Dendritic cell treated with granulocyte-macrophage colony-stimulating factor and Interleukin-4, amounts not matched to agents 40 ng/mL and 50 ng/mL, for 4 days (primary cell): ENCODE measurements around the gene NPAS2.

Experiments
- H3K27ac Mint-ChIP-seq: one replicate; pipeline ENCODE4 v1.8.0; 2022; ENCODE audit warnings: mild to moderate bottlenecking, mixed read lengths
- H3K27me3 Mint-ChIP-seq: one replicate; pipeline ENCODE4 v1.8.0; 2022; ENCODE audit warnings: mild to moderate bottlenecking, mixed read lengths
- H3K36me3 Mint-ChIP-seq: one replicate; pipeline ENCODE4 v1.8.0; 2022; ENCODE audit warnings: low read depth, mixed read lengths
- H3K4me1 Mint-ChIP-seq: one replicate; pipeline ENCODE4 v1.8.0; 2022; ENCODE audit warnings: low read depth, mixed read lengths
- H3K4me3 Mint-ChIP-seq: one replicate; pipeline ENCODE4 v1.8.0; 2022; ENCODE audit warnings: mild to moderate bottlenecking, moderate library complexity, mixed read lengths
- H3K9me3 Mint-ChIP-seq: one replicate; pipeline ENCODE4 v1.8.0; 2022; ENCODE audit warnings: mixed read lengths
- intact Hi-C: fragments of 100-400 bp; cut with micrococcal nuclease; formaldehyde crosslinking; loops from one replicate; pipeline ENCODE4 v1.15.0; 2022

Gene NPAS2

DNA sequence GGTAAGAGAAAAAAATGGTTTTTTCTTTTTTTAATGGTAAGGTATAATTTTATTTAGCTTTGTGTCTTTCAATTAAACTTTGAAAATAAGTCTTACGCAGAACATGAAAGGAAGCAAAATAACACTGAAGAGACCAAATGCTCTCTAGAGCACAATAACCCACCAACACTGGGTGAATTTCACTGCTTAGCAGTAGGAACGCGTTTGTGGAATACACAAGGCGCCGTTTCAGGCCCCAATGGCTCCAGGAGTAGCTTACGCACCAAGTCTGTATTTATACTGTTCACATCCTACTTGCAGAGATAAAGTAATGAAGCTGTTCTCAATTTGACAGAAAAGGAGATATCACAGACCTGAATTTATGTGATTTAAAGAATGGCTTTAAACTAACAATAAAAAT, 205.6 kb downstream of the NPAS2 start:
- Mint-ChIP-seq H3K27ac (no peak overlapping the region), H3K9me3 (no peaks in the 10 kb centered on the region), H3K4me3 (no peak overlapping the region), H3K4me1 (no peaks in the 10 kb centered on the region), H3K36me3 (peaks cover 46% of the 10 kb centered on the region), H3K27me3 (no peaks in the 10 kb centered on the region)
- intact Hi-C loops = no loop called here

DNA sequence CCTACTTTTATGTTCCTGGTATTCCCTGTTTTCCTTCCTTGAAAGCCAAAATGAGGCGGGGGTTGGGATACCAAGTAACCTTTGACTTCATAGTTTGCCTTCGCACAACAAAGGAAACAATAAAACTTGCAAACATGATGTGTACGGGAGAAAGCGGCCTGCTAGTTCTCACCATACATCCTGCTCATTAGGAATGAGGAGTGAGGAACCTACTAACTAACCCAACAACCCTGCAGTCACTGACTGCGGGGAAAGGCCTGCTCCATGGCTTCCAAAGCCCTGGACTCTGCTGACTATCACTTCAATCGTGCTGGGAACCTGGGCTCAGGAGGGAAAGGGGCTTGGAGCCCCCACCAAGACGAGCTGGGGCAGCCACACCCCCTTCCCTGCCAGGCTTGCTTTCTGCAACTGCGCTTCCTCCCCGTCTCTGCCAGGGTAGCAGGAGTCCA, 206.3 kb downstream of the NPAS2 start:
- Mint-ChIP-seq H3K27ac (no peak overlapping the region), H3K9me3 (no peaks in the 10 kb centered on the region), H3K36me3 (peaks cover 39% of the 10 kb centered on the region), H3K4me1 (peaks cover 7% of the 10 kb centered on the region), H3K4me3 (no peak overlapping the region), H3K27me3 (no peaks in the 10 kb centered on the region)
- intact Hi-C loops = no loop called here

- intact Hi-C loops = no loop called here
- H3K36me3 Mint-ChIP-seq = peaks cover 33% of the 10 kb centered on the region
- no peak overlapping the region for H3K27ac Mint-ChIP-seq
These were observed 207.1 kb downstream of the NPAS2 start for GRCh38 chr2:101026923-101027469.

GRCh38 chr2:101027852-101028251, 207.9 kb downstream of the NPAS2 start:
- Mint-ChIP-seq H3K4me3 (no peak overlapping the region), H3K27me3 (no peaks in the 10 kb centered on the region), H3K9me3 (no peaks in the 10 kb centered on the region), H3K36me3 (peaks cover 30% of the 10 kb centered on the region), H3K4me1 (peaks cover 9% of the 10 kb centered on the region), H3K27ac (no peak overlapping the region)
- intact Hi-C loops = no loop called here

More at GRCh38 chr2:101026923-101027469, 207.1 kb downstream of the NPAS2 start:
- Mint-ChIP-seq H3K4me3 (no peak overlapping the region), H3K27me3 (no peaks in the 10 kb centered on the region), H3K4me1 (peaks cover 9% of the 10 kb centered on the region), H3K9me3 (no peaks in the 10 kb centered on the region)

- no peak overlapping the region for H3K27ac Mint-ChIP-seq
- no peaks in the 10 kb centered on the region for H3K9me3 Mint-ChIP-seq
- no peaks in the 10 kb centered on the region for H3K27me3 Mint-ChIP-seq
- no peak overlapping the region for H3K4me3 Mint-ChIP-seq
- intact Hi-C loops = no loop called here
- peaks cover 9% of the 10 kb centered on the region for H3K4me1 Mint-ChIP-seq
- peaks cover 47% of the 10 kb centered on the region for H3K36me3 Mint-ChIP-seq
These were observed 211.1 kb downstream of the NPAS2 start for GRCh38 chr2:101030866-101031554.

DNA sequence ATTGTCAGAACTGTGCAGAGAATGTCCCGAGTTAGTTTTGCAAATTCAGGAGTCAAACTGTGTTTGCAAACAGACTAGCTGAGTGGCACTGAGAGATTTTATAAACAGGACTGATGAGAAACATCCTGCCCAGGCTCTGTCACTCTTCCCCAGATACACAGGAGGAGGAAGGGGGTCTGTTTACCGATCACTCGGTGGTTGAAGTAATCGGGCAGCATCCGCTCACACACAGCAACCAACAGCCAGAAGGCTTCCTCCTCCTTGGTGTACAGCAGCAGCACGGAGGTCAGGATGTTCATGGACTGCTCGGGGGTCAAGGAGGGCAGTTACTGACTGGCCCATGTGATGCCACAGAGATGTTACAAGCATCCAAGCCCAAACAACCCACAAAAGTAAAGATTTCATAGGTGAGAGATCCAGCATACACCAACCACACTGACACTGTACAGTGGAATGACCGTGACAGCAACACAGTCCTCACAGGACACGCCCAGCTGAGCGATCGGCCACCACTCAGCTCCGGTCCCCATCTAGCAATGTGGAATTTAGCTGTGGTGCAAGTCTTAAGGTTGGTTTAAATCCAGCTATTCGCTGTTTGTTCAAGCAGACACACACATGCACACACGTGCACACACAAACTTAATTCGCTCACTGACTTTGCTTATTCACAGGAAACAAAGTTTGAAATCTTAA, 212.3 kb downstream of the NPAS2 start:
- intact Hi-C loops = no loop called here
- Mint-ChIP-seq H3K4me1 (peaks cover 9% of the 10 kb centered on the region), H3K27me3 (no peaks in the 10 kb centered on the region), H3K9me3 (no peaks in the 10 kb centered on the region), H3K27ac (no peak overlapping the region), H3K36me3 (peaks cover 43% of the 10 kb centered on the region), H3K4me3 (no peak overlapping the region)

DNA sequence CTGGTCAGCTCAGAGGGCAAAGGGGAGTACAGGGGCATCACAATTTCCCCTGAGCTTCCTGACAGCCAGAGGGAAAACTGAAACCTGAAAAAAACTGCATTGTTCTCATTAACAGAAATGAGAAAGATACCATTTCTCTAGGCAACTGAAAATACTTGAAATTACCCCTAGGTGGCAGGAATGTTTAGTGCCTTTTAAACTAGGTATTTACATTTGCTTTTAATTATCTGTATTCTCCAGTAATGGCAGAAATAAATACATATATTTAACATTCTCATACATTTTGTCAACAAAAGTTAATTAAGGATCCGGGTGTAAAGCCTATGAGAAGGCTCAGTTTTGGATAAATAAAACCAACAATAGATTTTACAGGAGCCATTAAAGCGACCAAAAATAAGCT, 216.6 kb downstream of the NPAS2 start:
- Mint-ChIP-seq H3K4me1 (peaks cover 27% of the 10 kb centered on the region), H3K9me3 (no peaks in the 10 kb centered on the region), H3K4me3 (no peak overlapping the region), H3K27ac (no peak overlapping the region), H3K36me3 (peaks cover 32% of the 10 kb centered on the region), H3K27me3 (no peaks in the 10 kb centered on the region)
- intact Hi-C loops = loop anchor here (5.0 kb wide), 1 partner anchor 116 kb away; the partner anchor contains the start of gene TBC1D8

- Mint-ChIP-seq H3K27ac (no peak overlapping the region), H3K4me1 (peaks cover 30% of the 10 kb centered on the region), H3K36me3 (peaks cover 28% of the 10 kb centered on the region), H3K4me3 (no peak overlapping the region), H3K9me3 (no peaks in the 10 kb centered on the region), H3K27me3 (no peaks in the 10 kb centered on the region)
- intact Hi-C loops = loop anchor here (1.0 to 5.0 kb wide), 2 partner anchors 115 to 168 kb away; partner anchors contain the start of gene TBC1D8
These were observed 217.3 kb downstream of the NPAS2 start for GRCh38 chr2:101037161-101037755.

GRCh38 chr2:101038455-101039255, 218.7 kb downstream of the NPAS2 start:
- H3K36me3 Mint-ChIP-seq = peaks cover 17% of the 10 kb centered on the region
- intact Hi-C loops = loop anchor here (5.0 kb wide), 1 partner anchor 114 kb away; the partner anchor contains the start of gene TBC1D8
- H3K4me3 Mint-ChIP-seq = no peak overlapping the region
- H3K9me3 Mint-ChIP-seq = no peaks in the 10 kb centered on the region
- H3K4me1 Mint-ChIP-seq = peaks cover 30% of the 10 kb centered on the region
- H3K27me3 Mint-ChIP-seq = no peaks in the 10 kb centered on the region
- H3K27ac Mint-ChIP-seq = no peak overlapping the region

DNA sequence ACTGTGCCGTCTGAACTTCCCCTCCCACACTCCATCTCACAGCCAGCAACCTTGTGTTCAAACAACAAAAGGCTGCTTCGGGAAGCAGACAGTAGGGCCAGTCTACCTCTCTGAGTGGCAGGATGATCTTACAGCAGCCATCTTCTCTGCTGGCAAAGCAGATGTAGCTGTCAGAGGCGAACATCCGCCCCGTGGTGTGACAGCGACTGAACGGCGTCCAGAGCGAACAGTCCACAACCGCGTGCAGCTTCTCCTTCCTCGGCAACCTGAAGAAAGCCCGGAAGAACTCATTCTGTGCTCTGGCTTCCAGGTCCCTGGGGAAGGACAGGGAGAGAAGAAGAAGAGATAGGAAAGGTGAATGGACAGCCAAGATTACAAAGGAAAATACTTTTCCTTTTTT, 220.1 kb downstream of the NPAS2 start:
- Mint-ChIP-seq H3K27me3 (no peaks in the 10 kb centered on the region), H3K4me3 (no peak overlapping the region), H3K9me3 (no peaks in the 10 kb centered on the region), H3K36me3 (peaks cover 6% of the 10 kb centered on the region), H3K27ac (no peak overlapping the region), H3K4me1 (peaks cover 36% of the 10 kb centered on the region)
- intact Hi-C loops = no loop called here

DNA sequence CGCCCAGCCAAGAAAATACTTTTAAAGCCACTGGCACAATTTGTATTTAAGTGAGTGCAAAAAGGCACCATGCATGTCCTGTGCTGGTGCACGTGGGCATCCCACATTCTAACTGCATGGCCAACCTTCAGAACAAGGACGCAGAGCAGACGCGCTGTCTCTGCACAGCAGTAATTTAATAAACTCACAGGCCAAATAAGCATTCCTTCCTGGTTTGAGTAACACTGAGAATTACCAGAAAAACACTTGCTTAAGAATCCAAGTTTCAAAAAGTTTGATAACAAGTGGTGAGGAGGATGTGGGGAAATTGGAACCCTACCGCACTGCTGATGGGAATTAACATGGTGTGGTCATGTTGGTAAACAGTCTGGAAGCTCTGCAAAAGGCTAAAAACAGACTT, 220.8 kb downstream of the NPAS2 start:
- Mint-ChIP-seq H3K27me3 (no peaks in the 10 kb centered on the region), H3K4me1 (peaks cover 36% of the 10 kb centered on the region), H3K4me3 (no peak overlapping the region), H3K36me3 (peaks cover 2% of the 10 kb centered on the region), H3K27ac (no peak overlapping the region), H3K9me3 (no peaks in the 10 kb centered on the region)
- intact Hi-C loops = no loop called here

DNA sequence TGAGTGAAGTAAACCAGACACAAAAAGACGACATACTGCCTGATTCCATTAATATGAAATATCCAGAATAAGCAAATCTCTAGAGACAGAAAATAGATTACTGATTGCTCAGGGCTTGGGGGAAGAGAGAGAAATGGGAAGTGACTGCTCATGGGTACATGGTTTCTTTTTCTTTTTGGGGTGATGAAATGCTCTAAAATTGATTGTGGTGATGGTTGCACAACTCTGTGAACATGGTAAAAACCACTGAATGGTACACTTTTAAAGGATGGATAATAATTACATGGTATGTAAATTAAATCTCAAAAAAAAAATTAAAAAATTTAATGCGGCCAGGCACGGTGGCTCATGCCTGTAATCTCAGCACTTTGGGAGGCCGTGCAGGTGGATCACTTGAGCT, 221.5 kb downstream of the NPAS2 start:
- intact Hi-C loops = no loop called here
- no peaks in the 10 kb centered on the region for H3K9me3 Mint-ChIP-seq
- H3K27ac Mint-ChIP-seq = no peak overlapping the region
- H3K4me1 Mint-ChIP-seq = peaks cover 36% of the 10 kb centered on the region
- no peak overlapping the region for H3K4me3 Mint-ChIP-seq
- no peaks in the 10 kb centered on the region for H3K27me3 Mint-ChIP-seq
- H3K36me3 Mint-ChIP-seq = no peaks in the 10 kb centered on the region

GRCh38 chr2:101045330-101045729, 225.4 kb downstream of the NPAS2 start:
- Mint-ChIP-seq H3K27ac (no peak overlapping the region), H3K4me3 (no peak overlapping the region), H3K9me3 (no peaks in the 10 kb centered on the region), H3K36me3 (peaks cover 7% of the 10 kb centered on the region), H3K27me3 (no peaks in the 10 kb centered on the region), H3K4me1 (peaks cover 18% of the 10 kb centered on the region)
- intact Hi-C loops = no loop called here
